ENCODE results near the gene SCUBE3.

Gene SCUBE3

DNA sequence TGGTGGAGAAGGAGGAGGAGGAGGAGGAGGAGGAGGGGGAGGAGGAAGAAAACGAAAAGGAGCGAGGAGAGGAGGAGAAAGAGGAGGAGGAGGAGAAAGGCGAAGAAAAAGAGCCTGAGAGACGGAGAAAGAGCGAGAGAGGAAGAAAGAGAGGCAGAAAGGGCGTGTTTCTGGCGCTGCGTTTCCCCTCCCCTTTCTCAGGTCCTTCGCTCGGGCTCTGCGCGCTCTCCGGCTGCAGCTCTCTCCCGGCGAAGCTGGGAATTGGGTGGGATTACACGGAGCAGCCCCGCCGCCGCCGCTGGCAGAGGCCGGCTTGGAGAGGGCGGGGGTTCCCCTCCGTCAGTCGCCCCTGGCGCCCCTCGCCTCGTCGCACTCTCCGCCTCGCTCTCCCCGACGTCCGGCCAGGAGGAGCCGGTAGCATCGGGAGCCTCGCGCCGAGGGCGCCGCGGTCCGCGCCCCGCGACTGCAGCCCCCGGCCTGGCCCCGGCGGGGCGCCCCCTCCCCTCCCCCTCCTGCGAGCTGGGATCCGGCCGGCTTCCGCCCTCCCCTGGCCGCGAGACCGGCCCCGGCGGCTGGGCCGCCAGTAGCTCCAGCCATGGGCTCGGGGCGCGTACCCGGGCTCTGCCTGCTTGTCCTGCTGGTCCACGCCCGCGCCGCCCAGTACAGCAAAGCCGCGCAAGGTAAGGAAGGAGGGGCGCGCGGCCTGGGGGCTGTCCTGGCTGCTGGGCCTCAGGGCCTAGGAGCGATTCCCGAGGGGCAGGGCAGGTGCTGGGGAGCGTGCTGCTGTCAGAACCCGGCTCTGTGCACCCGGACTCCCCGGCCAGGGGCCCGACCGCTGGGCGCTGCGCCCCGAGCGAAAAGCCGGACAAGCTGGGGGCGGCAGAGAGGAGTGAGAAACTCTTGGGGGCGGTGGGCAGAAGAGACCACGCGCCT, at the start of gene SCUBE3:
TSS of gene SCUBE3 (plus strand) at position 133 of the 933 bp plus-strand sequence. CDS start at position 596, 463 bp downstream.
- no peak for DNase-seq

DNA sequence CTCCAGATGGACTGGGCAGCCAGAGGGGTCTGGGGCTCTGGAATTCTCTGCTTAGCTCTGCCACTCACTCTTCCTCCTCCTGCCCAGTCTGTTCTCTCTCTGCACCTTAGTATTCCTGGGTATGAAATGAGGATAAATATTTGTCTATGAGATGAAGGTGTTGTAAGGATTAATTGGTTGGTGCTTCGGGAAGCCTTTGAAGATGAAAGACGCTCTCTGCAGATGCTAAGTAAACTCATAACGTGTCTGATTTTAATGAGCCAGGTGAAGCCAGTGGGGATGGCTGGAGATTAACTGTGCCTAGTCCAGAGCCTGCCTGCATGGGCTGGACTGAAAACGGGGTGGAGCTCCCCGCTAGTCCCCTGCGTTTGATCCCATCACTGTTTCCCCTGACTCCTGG, 49.5 kb upstream of the SCUBE3 start:
- DNase-seq = no peak

DNA sequence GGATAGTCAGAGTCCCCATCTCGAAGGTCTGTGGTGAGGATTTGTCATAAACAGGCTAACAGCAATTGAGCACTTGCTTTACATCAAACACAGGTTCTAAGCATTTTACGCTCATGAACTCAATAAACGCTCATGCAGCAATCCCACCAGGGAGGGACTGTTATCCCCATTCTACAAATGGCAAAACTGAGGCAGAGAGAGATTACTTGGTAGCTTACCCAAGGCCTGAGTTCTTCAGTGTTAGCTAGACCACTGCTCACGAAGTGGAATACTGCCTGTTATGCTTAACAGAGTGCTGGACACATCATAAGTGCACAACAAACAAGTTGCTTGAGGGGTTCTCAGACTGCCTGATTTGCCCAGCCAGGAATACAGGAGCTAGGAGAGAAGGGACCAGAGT, 48.9 kb upstream of the SCUBE3 start:
- DNase-seq = no peak

DNA sequence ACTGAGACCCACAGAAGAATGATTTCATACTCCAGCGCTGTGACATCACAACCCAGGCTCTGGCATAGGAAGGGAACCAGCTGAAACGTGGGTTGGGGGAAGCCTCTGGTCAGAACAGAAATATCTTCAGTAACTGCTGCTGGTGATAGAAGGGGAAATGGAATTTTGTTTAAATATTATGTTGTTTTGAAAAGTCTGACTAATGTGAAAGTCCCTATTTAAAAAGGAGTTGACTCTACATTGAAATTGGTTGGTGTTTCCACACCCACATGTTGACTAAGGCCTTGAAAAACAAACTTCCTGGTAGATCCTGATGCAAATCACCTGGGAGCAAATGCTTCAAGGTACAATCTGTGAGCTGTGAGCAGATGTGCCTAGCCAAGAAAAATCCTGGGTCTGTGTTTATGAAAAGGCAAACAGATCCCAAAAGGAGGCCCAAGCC, 48.1 kb upstream of the SCUBE3 start:
- DNase-seq = peak; percentile 65

DNA sequence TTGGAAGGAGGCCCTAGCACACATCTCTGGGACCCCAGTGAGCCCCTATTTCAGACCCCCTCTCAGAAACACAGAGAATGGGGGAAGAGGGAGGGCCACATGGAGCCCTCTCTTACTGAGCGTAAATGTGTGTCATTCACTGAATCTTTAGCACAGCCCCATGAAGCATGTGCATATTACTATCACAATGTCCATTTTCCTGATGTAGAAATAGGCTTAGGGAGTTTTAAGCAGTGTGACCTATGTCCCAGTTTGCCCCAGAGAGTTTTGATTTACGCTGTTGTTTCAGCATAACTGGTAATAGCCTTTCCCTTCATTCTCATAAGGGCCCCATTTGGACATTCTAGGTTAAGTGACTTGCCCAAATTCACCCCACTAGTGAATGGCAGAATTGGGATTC, 47.6 kb upstream of the SCUBE3 start:
- no peak for DNase-seq

DNA sequence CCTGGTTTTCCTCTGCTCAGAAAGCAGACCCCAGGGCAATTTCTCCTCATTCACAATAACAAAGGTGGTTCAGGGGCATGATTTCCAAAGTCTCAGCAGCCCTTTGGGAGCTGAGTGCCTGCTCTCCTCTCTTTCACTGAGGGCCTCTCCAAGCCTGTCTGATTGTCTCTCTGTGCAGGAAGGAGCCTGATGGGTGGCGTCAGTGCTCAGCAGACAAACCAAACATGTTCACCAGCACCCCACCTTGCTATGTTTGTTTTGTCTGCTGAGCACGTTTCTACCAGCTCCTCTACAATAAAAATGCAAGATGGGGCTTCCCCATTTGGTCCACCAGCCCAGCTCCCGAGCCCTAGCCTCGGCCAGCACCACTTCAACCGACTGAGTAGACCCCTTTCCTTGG, 47.2 kb upstream of the SCUBE3 start:
- DNase-seq = peak; percentile 58

DNA sequence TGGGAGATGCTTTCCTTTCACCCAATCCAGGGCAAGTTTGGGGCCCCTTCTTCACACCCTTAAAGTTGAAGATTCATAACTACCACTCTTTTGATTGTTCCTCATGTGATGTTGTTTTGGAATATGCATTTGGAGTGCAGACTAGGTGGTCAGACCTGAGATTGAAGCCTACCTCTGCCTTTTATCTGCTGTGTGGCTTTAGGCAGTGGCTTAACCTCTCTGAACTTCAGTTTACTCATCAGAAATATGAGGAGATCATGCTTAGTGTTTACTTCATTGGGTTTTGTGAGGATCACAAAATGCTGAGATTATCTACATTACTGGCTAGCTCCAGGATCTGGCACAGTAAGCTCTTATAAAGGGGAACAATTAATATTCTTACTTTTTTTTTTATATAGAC, 46.3 kb upstream of the SCUBE3 start:
- DNase-seq = no peak

DNA sequence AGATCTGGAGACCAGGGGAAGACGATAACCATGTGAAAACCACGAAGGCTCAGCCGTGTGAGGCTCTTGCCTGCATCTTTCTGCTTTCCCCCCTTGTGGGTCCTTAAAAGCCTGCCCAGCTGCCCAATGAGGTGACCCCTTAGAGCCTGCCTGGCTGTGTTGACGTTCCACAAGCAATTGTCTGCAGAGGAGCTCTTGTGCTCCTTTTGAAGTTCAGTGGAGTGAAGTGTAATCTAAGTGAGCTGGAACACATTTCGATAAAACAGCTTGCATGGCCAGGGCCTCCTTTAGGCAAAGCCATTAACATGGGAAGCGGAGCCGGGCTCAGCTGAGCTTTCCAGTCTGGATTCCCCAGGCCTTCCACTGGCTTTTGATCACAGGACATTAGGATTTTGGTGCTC, 45.3 kb upstream of the SCUBE3 start:
- DNase-seq = no peak

DNA sequence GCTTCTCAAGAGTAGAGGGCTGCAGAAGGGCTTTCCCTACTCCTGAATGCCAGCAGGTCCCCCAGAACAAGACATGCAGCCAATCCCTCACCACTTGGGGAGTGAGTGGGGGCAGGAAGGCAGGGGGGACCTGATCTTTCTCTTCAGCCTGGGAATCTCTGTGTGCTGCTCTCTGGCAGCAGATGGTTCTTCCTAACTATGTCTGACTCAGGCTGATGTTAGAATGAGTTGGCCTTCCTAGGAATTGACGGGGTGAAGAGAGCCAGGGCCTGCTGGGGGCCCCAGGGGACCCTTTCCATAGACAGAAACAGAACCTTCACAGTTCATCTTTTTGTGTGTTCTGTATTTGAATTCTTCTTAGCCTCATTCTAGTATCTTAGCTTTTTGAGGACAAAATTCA, 43.6 kb upstream of the SCUBE3 start:
- no peak for DNase-seq

DNA sequence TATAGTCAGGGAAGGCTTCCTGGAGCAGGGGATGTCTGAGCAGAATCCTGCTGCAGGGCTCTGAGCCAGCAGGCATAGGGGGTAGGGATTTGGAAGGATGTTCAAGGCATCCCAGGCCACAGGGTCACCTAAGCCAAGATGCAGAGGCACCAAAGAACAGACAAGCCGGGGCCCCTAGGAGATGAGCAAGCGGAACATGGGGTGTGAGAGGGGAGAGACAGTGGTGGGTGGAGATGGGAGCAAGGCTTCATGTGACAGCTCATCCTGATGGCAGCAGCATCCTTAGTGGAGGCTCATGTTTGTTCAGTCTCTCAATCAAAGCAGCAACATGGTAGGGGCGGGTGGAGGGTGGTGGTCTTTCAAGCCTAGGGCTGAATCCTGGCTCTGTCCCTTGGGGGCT, 42.9 kb upstream of the SCUBE3 start:
- DNase-seq = no peak

DNA sequence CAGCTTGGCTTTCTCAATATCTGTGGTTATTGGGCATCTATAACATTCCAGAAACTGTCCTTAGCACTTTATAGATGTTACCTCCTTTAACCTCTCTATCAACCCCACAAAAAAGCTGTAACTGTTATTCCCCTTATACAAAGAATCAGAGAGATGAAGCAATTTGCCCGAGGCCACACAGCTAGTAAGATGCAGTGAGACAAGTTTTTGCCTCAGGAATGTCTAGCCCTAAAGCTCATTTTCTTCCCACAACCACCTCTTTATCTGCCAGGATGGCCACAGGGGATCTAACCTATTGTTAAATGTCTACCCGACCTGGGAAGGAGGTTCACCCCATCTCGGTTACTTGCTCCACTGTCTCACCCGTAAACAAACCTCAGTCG, 40.7 kb upstream of the SCUBE3 start:
- DNase-seq = no peak

DNA sequence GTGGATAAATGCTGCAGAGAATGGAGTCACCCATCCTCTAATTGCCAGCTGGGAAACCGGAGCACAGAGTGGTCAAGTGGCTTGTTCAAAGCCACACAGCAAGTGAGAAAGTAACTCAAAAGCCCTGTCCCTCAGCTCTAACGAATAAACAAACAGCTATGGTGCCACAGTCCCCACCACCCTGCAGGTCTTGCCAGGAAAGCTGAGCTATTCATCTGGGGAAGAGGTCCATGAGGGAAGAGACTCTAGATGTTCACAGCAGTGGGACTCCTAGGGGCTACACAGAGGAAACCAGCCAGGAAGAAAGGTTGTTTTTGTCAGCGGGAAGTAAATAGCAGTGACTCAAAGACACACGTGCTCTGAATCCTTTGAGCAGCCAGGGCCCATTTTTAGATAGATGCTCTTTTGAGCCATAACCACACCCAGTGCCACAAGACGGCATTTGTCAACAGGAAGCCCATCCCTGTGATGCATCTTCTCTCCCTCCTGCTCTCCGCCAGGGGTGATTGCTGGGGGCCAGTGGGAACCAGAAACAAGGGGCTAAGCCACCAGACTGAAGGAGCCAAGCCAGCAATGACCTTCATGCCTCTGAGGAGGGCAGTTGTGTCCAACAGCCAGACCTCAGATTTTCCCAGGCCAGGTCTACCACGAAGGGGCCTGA, 40.2 kb upstream of the SCUBE3 start:
- no peak for DNase-seq

DNA sequence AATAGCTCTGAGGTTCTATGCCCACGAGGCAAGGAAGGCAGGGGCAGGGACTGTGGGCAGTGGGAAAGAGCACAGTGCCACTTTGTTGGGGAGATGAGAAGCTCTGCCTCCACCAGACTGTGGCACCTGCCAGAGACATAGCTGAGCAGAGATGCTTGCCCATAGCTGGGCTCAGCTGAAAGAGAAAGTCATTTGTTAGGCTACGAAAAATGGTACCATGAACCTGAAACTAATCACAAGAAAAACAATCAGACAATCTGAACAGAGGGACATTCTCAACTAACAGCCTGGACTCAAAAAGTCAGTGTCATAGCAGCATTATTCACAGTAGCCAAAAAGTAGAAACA, 39.7 kb upstream of the SCUBE3 start:
- DNase-seq = no peak

DNA sequence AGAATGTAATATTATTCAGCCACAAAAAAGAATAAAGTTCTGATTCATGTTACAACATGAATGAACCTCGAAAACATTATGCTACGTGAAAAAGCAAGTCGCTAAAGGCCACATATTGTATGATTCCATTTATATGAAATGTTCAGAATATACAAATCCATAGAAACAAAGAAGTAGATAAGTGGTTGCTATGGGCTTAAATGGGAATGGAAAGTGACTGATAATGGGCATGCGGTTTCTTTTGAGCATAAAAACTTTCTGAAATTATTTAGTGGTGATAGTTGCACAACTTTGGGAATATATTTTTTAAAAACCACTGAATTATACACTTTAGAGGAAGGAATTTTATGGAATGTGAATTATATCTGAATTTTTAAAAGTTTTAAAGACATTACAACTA, 39.3 kb upstream of the SCUBE3 start:
- no peak for DNase-seq

DNA sequence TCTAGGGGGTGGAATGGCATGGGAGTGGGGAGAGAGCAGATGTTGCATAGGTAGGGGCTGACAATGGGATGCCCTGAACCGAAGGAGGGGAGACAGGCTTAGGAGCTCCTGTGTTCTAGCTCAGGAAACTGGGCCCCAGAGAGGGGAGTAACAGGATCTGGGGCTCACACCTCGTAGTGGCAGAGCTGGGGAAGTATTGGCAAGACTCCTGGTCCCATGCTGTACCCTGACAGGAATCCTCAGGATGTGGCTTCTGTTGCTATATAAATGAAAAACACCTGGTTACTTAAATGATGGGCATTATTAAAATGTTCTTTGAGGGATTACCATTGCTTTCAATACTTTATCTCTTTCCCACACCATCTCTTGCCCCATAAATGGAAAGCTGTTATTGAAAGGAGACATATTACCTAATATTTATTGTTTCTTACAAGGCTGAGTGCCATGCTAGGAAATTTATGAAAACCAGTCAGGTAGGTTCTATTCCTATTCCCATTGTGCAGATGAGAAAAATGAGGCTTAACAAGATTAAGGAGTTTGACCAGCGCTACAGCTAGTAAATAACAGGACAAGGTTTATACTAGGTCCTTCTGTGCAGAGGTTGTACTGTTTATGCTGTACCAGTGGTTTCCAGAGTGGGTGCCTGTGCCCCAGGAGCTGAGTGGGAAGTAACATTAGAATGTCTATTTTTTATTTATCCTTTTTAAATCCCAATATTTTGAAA, 37.3 kb upstream of the SCUBE3 start:
- no peak for DNase-seq

DNA sequence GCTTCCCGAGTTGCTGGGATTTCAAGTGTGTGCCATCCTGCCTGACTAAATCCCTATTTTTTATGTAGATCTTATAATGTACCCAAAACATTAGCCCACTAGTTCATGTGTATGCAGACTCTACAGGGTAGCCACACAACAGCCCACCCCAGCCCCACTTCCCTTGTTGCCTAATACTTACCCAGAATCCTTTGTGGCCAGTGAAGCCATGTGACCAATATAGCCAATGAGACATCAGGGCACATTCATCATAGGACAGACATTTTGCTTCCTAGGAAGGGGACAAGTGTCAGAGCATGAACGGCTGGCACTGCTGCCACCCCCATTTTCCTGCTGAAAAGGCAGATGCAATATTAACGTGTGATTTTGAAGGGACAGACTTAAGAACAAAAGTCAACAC, 36.6 kb upstream of the SCUBE3 start:
- DNase-seq = no peak

DNA sequence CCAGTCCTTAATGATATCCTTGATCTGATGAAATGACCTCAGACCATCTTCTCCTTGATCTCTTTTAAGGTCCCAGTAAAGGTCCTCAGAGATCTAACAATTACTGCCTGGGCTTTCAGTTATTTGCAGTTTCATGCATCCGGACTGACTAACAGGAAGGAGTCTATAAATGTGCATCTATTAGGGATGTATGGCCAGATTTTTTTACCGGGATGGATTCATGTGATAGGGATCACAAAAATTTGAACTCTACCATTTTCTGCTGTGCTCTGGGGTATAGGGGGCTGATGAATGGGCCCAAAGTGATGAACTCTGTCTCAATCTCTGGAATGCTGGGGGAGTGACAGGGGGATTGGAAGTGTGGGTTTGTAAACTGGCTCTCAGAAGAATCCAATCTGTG, 36.2 kb upstream of the SCUBE3 start:
- DNase-seq = no peak

DNA sequence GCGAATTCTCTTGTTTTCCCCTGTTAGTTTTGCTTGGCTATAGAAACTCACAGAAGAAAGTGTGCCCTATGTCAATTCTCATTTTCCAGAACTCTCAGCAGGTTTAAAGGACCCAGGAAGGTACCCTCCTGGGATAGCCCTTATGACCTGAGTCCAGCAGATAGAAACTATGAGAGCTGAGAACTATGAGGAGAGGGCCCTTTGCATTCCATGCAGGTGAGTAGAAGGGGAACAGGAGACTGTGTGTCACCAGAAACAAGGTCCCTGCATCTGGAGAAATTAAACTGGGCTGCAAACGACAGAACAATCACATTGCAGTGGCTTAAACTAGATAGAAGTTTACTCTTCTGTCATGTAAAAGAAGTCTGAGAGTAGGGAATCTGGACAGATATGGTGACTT, 35.7 kb upstream of the SCUBE3 start:
- DNase-seq = no peak

DNA sequence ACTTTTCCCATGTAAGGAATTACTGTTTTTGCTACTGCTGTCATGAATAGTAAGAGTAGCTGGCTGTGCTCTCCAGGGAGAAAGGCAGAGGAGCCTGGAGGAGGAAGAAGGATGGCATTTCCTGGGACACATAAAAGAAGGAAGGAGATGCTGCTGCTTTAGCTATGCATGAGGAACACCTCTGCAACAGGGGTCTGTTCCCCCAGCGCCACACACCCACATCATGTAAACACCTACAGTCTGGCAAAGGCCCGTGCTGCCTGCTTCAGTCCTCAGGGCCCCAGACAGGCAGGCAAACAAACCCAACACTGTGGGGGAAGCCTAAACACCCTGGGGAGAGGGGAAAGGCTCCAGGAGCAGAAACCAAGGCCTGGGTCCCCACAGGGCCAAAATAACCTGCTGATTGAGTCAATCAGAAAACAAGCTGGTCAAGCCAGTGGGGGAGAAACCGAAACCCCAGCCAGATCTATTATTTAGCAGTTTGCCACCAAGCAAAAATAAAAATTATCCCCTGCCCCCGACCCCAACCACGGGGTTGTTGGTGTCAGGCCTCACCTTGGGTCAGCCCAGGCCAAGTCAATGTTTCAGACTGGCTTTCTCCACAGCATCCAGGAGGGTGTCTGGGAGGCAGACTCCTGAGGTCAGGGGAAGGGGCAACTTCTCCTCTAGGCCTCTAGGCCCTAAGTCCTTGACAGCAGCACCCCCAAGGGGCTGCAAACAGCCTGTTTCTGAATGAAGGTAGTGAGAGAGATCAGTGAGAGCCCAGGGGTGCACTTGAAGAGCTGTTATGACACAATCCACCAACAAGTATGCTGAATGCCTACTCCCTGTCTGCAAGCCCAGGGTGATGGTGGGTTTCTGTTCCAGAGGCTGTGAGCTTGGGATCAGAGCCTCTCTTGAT, 34.6 kb upstream of the SCUBE3 start:
- DNase-seq = no peak

DNA sequence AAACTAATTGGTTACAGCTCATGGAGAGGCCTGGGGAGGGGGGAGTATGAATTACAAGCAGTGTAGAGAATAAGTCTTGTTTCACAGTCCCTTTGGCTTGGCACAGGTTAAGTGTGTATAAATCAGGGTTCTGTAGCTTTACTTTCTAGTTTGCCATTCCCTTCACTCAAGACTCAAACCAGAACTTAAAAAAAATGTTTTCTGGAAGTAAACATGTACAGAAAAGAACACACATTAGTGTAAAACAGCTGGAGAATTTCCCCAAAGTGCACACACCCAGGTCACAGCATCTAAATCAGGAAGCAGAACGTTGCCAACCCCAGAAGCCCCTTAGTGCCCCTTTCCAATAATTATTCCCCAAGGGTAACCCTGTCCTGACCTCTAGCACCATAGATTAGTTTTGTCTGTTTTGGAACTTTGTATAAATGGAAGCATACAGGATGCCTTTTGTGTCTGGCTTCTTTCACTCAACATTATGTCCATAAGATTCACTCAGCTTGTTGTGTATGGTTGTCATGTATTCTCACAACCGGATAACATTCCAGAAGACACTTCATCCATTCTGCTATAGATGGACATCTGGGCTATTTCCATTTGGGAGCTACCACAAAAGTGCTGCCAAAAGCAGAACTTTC, 33.7 kb upstream of the SCUBE3 start:
- DNase-seq = no peak

DNA sequence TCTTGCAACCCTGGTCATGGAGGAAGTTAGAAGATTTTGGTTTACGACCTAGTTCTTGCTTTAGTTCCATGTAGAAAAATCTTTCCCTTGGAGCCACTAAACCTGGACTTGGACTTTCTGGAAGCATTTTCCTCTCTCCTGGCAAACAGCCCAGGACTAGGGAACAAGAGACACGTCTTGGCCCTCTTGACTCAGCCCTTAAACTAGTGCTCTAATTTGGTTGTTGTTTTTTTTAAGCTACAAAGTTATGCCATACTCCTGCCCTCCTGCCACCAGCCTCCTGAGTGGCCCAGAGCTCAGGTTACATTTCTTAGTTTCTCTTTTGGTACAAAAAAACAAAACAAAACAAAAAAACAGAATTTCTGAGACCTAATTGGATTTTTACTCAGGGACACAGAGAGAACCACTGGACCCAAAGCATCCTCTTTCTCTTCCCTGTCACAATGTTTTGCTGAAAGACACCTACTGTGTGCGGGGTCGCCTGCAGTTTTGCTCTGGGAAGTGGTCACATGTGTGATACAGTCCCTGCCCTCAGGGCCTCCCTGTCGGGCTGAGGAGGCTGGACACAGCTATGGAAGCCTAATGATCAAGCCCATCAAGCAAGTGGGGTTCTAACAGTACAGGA, 32.3 kb upstream of the SCUBE3 start:
- no peak for DNase-seq

Measured in NCI-H2029 (cell line).